Dedifferentiated amniotic fluid mesenchymal stem cell (primary cell): Measurements from ENCODE around the gene PPM1E.
"Not testable (repeated sequence)": the region's sequence is repeated elsewhere in the genome, so short reads cannot be mapped to it uniquely, and the experiment has no call there.

ENCODE experiments used
- DNase-seq: peaks from one replicate; pipeline ENCODE4 v3.0.0-alpha.2; 2016; ENCODE audit errors: extremely low spot score

Gene PPM1E

GRCh38 chr17:58947824-58948223, 192.2 kb downstream of the PPM1E start:
- DNase-seq, result no peak

DNA sequence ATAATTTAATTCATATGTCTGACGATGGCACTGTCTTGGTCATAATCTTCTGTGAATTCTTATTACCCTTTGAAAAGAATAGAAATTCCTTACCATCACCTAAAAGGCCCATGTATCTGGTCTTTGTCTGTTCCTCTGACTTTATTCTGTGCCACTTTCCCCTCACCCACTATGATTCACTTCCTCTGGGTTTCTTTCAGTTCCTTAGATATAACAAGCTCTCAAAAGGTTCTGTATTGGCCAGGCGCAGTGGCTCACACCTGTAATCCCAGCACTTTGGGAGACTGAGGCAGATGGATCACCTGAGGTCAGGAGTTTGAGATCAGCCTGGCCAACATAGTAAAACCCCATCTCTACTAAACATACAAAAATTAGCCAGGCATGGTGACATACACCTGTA, 198.7 kb downstream of the PPM1E start:
- DNase-seq, result not testable (repeated sequence)

DNA sequence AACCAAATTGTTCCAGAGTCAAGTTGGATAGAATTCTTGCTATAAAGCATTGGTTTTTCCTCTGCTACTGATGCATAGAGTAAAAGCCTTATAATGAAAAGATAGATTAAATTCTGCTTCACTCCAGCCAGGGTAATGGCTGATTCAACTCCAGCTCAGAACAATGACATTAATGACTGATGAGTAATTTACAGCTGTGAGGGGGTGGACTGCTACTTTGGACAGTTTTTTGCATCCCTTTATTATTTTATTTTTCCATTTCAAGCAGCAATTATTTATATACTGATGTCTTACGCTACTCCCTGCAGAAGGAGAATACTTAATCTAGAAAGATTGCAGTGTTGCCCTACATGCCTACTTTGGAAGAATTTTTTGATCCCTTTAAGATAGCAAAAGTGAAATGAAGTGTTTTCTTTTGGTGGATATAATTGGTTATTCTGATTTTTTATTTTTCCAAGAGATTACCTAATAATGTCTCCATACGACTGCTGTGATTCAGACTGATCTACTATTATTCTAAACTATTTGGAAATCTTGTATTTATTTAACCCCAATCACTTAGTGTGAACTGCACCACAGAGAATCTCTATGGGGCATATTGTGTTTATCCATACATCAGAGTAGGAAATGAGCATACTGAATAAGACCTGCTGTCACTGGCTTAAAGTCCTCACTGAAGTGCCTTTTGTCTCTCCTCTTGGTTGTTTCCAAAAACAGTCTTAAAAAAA, 201.5 kb downstream of the PPM1E start:
- no peak for DNase-seq

DNA sequence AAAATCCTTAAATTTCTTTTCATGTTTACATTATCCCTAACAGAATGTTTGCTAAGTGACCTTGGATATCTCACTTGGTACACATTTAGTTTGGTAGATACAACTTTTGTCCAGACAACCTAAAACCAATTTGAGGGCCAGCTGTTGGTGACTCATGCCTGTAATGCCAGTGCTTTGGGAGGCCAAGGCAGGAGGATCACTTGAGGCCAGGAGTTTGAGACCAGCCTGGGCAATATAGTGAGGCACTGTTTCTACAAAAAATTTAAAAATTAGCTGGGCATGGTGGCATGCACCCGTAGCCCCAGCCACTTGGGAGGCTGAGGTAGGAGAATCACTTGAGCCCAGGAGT, 202.0 kb downstream of the PPM1E start:
- not testable (repeated sequence) for DNase-seq

DNA sequence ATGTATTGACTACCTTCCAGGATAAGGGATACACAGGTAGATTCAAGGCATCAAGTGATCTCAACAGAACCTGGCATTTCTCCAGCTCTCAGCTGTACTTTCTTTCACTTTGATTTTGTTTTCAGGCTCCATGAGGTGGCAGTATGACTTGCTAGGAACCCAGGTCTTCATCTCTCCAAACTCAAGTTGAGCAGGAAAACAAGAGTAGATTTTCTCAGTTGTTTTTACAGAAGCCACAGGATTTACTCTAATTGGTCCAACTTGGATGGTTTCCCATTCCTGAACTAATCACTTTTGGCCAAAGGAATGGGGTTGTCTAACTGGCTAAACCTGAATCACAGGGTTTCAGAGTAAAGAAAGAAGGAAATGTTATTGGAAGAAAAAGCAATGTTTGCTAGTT, 204.4 kb downstream of the PPM1E start:
- DNase-seq, result peak; percentile 43

- DNase-seq, result no peak
Observed at GRCh38 chr17:58965221-58965620, 209.6 kb downstream of the PPM1E start.

DNA sequence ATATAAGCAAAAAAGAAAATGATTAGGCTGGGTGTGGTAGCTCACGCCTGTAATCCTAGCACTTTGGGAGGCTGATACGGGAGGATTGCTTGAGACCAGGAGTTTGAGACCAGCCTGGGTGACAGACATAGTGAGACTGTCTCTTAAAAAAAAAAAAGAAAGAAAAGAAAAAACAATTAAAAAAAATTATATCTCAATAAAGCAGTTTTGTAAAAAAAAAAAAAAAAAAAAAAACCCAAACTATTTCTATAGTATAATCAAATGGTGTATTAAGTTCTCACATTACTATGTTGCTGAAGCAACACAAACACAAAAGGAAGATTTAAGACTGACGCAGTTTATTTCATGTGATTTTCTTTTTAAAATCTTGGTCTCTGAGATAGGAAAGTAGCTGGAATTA, 210.6 kb downstream of the PPM1E start:
- no peak for DNase-seq

DNA sequence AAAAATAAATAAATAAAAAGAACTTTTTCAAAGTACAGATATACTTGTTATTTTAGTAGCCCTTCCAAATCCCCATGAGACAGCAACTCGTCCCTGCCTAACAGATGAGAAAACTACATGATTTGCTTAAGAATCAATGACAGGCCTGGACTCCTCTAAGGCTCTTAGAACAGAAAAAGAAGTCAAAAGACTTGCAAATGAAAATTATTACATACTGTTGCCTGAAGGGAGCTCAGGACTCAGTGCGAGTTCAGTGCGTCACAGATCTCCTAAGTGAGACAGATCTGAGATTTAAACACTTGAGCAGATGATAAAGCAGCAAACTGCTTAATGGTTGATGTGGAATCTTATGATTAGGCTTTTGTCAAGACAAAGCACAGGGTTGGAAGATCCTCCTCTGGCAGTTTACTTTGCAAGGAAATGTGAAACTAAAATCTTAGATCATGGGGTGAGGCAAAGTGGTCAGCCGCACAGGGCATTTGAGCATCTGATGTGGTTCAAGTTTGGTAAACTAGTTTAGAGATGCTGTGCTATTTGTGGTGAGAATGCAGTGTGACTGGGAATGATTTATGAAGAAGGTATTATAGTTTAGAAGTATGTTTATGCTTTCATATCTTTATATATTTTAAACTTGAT, 212.9 kb downstream of the PPM1E start:
- no peak for DNase-seq

- no peak for DNase-seq
Observed at GRCh38 chr17:58969156-58969555, 213.5 kb downstream of the PPM1E start.

GRCh38 chr17:58969612-58970011, 214.0 kb downstream of the PPM1E start:
- DNase-seq, result no peak

- no peak for DNase-seq
Observed at GRCh38 chr17:58970609-58971450, 215.2 kb downstream of the PPM1E start.

DNA sequence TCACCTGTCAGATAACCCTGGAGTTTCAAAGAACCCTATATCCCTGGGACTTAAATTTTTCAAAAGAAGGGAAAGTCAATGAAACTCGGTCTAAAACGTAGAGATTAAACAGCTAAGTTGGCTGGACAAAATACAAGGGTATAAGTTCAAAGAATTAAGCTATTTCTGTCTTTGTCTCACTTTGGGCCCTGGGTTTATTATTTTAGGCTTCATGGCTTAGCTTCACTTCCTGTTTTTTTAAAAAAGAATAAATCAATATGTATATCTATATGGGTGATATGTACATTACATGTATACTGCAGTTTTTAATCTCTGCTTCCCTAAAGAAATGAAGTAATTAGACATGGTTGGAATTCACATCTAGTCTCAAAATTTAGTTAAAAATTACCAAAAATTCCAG, 218.7 kb downstream of the PPM1E start:
- no peak for DNase-seq

DNA sequence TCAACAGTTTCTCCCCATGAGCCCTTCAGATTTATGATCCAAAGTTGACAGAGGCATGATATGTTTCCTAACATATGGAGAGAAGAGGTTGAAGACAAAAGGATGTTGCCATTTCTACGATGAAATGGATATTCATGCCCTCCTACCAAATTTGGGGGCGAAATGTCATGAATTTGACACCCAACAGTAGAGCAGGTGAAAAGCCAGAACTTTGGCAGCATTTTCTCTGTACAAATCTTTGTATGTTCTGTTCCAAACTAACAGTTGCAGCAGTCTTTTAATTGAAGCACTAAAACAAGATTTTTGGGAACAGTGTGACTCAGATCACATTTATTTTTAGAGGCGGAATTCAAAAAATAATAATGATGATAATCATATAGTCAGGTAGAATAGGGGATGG, 220.9 kb downstream of the PPM1E start:
- no peak for DNase-seq

- DNase-seq, result no peak
Observed at GRCh38 chr17:58980706-58981481, 225.2 kb downstream of the PPM1E start.

- no peak for DNase-seq
Observed at GRCh38 chr17:58982626-58983025, 227.0 kb downstream of the PPM1E start.

DNA sequence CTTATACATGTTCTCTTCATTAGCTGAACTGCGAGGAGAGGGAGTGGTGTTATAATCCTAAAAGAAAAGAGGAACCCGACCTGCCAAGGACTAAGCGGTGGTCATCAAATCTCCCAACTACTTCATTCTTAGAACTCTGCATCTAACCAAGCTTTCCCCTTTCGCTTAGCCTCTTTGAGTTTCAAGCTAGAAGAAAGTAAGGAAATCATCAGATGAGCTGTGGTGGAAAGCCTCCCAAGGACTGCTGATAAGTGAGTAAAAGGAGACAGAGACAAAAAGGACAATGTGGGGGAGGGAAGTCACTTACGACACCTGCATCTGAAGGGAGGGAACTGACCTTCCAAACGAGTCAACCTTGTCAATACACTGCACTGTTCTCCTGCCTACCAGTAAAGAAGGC, 229.7 kb downstream of the PPM1E start:
- no peak for DNase-seq

DNA sequence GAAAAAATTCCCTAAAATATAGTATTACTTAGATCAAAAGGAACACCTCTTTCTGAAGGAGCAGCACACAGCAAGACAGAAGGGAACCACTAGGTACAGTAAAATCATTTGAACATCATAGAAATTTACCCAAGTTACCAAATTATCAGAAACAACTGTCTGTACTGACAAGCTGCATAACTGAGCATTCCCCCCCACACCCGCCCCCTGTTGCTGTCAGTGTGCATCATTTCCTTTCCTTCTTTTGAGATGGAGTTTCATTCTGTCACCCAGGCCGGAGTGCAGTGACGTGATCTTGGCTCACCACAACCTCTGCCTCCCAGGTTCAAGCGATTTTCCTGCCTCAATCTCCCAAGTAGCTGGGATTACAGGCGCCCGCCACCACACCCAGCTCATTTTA, 230.3 kb downstream of the PPM1E start:
- DNase-seq, result no peak

- DNase-seq, result no peak
Observed at GRCh38 chr17:58989629-58990028, 234.0 kb downstream of the PPM1E start.

GRCh38 chr17:58991718-58992331, 236.2 kb downstream of the PPM1E start:
- DNase-seq, result peak; percentile 42

GRCh38 chr17:58993311-58993710, 237.7 kb downstream of the PPM1E start:
- no peak for DNase-seq

GRCh38 chr17:58995247-58995940, 239.7 kb downstream of the PPM1E start:
- DNase-seq, result no peak
